DND-41 (cell line): ENCODE results near the gene KNDC1.

Experiments
- ATAC-seq: fragments of 200-7000 bp; cut with Tn5 transposase; 3 replicates; pipeline ENCODE4 v1.9.1; 2021; ENCODE audit warnings: low read depth; ENCODE audit not compliant: insufficient read depth
- DNase-seq: peaks from one replicate; pipeline ENCODE4 v3.0.0-alpha.2; 2020
- H2AFZ ChIP-seq: 2 replicates; pipeline ENCODE4 v1.6.0; 2012; ENCODE audit warnings: low read depth, low read length
- H3K27ac ChIP-seq: 2 replicates; pipeline ENCODE4 v1.5.1; 2012; ENCODE audit warnings: low read length, inconsistent platforms
- H3K27me3 ChIP-seq: fragments of 200-600 bp; sonication (generic); 2 replicates; pipeline ENCODE4 v1.6.0; 2012; ENCODE audit warnings: low read length, mild to moderate bottlenecking, inconsistent platforms; ENCODE audit not compliant: insufficient read depth, poor library complexity
- H3K36me3 ChIP-seq: 2 replicates; pipeline ENCODE4 v1.5.1; 2012; ENCODE audit warnings: low read length, inconsistent platforms; ENCODE audit not compliant: insufficient read depth
- H3K4me1 ChIP-seq: 2 replicates; pipeline ENCODE4 v1.5.1; 2012; ENCODE audit warnings: mild to moderate bottlenecking, low read length; ENCODE audit not compliant: insufficient read depth
- H3K4me2 ChIP-seq: 2 replicates; pipeline ENCODE4 v1.6.0; 2012; ENCODE audit warnings: mild to moderate bottlenecking, moderate library complexity, low read length, inconsistent platforms; ENCODE audit not compliant: insufficient read depth
- H3K4me3 ChIP-seq, 2 experiments: fragments of 200-600 bp in 1 of 2; shearing (Covaris generic) in 1 of 2; 2 replicates each; pipeline ENCODE4 v1.5.1; 2012 to 2016; ENCODE audit warnings: inconsistent platforms in 2 of 2, low read length in 2 of 2, mild to moderate bottlenecking in 2 of 2, low read depth in 1 of 2, moderate library complexity in 1 of 2
- H3K79me2 ChIP-seq: 2 replicates; pipeline ENCODE4 v1.6.0; 2012; ENCODE audit warnings: low read length, inconsistent platforms; ENCODE audit not compliant: insufficient read depth
- H3K9ac ChIP-seq: 2 replicates; pipeline ENCODE4 v1.6.0; 2012; ENCODE audit warnings: low read depth, mild to moderate bottlenecking, inconsistent platforms, low read length, moderate library complexity
- H3K9me3 ChIP-seq: 2 replicates; pipeline ENCODE4 v1.5.1; 2012; ENCODE audit warnings: low read length, moderate library complexity, mild to moderate bottlenecking, inconsistent platforms; ENCODE audit not compliant: insufficient read depth, severe bottlenecking
- H4K20me1 ChIP-seq: 2 replicates; pipeline ENCODE4 v1.6.0; 2012; ENCODE audit warnings: low read length; ENCODE audit not compliant: insufficient read depth
- EZH2 ChIP-seq: IDR thresholded peaks from 3 replicates; pipeline ENCODE4 v1.6.1; 2012; ENCODE audit warnings: borderline replicate concordance, low read depth, mild to moderate bottlenecking, moderate library complexity, low read length, inconsistent platforms; ENCODE audit not compliant: severe bottlenecking
- TF ChIP-seq, protein P1 (sequence below): IDR thresholded peaks from 2 replicates; pipeline ENCODE4 v1.5.1; 2012; ENCODE audit warnings: borderline replicate concordance, low read length, moderate library complexity, mild to moderate bottlenecking; ENCODE audit not compliant: poor library complexity, severe bottlenecking; ENCODE audit errors: extremely low read depth

KNDC1 gene

DNA sequence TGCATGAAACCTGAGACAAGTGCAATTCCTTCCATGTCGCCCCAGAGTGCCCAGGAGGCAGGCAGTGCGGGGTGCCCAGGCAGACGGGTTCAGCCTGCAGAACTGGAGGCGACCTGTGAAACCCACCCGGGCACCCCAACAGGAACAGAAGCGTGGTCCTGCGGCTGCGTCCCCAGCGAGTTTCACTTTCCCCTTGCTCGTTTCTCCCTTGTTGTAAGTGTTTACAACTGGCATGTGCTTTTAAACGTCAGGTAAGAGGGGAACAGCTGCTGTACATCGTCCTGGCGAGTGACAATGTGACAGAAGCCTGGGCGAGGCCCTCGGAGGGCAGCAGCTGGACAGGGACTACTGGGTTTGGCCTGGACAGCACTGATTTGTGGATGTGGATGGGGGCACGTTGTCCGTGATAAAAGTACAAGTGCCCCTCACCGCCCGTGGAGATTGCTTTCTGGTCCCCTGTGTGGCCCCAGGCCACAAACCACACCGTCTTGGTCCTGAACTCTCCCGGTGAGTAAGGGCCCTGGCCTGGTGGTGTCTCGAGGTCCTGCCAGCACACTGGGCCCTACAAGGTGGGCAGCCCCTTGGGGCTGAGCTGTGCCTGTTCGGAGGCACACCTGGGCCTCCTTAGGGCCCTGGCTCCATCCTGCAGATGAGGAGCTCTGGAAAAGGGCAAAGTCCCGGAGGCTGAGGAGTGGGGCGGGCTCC lies 81.6 kb downstream of the KNDC1 start:
- H3K27me3 ChIP-seq, result no peaks in the 10 kb centered on the region
- no peak for ATAC-seq

DNA sequence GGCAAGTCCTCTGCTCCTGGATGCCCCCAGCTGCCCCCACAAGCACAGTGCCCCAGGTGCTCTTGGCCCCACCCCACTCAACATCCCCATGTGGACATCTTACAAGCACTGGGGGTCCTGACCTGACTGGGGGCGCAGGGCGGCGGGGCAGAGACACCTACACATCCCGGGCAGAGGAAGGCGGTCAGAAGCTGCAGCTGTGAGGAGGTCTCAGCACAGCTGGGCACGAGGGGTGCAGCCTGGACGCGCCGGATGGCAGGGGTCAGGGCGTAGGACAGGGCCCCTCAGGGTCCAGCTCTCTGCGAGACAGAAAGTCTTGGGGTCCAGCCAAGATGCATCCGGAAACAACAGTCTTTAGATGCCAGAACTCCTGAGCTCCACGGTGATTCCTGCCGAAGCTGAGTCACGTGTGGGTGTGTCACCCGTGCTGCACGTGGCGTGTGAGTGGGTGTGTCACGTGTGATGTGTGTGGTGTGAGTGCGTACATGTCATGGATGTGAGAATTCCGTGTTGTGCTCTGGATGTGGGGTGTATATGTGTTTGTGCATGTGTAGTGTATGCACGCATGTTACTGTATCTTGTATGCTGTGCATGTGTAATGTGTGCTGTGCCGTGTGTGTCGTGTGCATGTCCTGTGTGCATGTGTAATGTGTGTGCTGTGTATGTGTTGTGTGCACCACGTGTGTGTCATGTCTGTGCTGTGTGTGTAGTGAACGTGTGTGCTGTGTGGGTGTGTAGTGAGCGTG lies 82.8 kb downstream of the KNDC1 start:
- DNase-seq (no peak), ATAC-seq (no peak)
- no peaks in the 10 kb centered on the region for H3K27me3 ChIP-seq
- no peaks in the 10 kb centered on the region for H3K36me3 ChIP-seq
- no peak overlapping the region for H3K9ac ChIP-seq
- H3K9me3 ChIP-seq, result no peaks in the 10 kb centered on the region
- H3K27ac ChIP-seq, result no peak overlapping the region
- H3K79me2 ChIP-seq, result no peaks in the 10 kb centered on the region
- H3K4me2 ChIP-seq, result no peak overlapping the region
- TF ChIP-seq EZH2, result no peak
- TF ChIP-seq, protein P1, sequence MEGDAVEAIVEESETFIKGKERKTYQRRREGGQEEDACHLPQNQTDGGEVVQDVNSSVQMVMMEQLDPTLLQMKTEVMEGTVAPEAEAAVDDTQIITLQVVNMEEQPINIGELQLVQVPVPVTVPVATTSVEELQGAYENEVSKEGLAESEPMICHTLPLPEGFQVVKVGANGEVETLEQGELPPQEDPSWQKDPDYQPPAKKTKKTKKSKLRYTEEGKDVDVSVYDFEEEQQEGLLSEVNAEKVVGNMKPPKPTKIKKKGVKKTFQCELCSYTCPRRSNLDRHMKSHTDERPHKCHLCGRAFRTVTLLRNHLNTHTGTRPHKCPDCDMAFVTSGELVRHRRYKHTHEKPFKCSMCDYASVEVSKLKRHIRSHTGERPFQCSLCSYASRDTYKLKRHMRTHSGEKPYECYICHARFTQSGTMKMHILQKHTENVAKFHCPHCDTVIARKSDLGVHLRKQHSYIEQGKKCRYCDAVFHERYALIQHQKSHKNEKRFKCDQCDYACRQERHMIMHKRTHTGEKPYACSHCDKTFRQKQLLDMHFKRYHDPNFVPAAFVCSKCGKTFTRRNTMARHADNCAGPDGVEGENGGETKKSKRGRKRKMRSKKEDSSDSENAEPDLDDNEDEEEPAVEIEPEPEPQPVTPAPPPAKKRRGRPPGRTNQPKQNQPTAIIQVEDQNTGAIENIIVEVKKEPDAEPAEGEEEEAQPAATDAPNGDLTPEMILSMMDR, result no peak
- no peaks in the 10 kb centered on the region for H3K4me1 ChIP-seq
- H3K4me3 ChIP-seq, result no peak overlapping the region
- H4K20me1 ChIP-seq, result 0 out of 2 replicates have a peak, but pooled peaks cover 3% of the 10 kb centered on the region
- no peak overlapping the region for H2AFZ ChIP-seq

More for the DNA sequence above, 81.6 kb downstream of the KNDC1 start:
- no peak for DNase-seq
- Histone ChIP-seq H3K4me2 (no peak overlapping the region), H4K20me1 (0 out of 2 replicates have a peak, but pooled peaks cover 3% of the 10 kb centered on the region), H2AFZ (no peak overlapping the region), H3K9me3 (no peaks in the 10 kb centered on the region), H3K4me1 (no peaks in the 10 kb centered on the region), H3K27ac (no peak overlapping the region), H3K4me3 (no peak overlapping the region), H3K9ac (no peak overlapping the region), H3K36me3 (no peaks in the 10 kb centered on the region), H3K79me2 (no peaks in the 10 kb centered on the region)
- TF ChIP-seq, protein P1, result no peak
- no peak for TF ChIP-seq EZH2

DNA sequence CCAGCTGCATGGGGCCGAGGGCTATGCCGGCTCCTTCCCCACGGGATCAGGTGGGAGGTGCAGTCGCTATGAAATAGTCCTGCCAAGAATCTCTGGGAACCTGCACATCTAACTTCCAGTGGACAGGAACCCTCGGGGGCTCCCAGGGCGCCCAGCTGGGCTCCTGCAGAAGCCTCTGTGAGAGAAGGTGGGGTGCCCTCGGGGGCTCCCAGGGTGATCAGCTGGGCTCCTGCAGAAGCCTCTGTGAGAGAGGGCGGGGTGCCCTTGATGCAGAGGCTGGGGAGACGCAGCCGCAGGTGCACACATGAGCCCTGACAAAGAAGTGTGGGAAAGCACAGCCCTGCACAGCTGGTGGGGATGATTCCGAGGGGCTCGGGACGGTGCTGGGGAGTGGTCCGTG lies 83.6 kb downstream of the KNDC1 start:
- H3K27me3 ChIP-seq, result no peaks in the 10 kb centered on the region
- no peak for ATAC-seq
- H3K27ac ChIP-seq, result no peak overlapping the region
- TF ChIP-seq EZH2, result no peak
- TF ChIP-seq, protein P1, result no peak
- DNase-seq, result no peak
- no peak overlapping the region for H3K4me3 ChIP-seq
- H3K4me2 ChIP-seq, result no peak overlapping the region
- no peak overlapping the region for H3K9ac ChIP-seq
- no peak overlapping the region for H2AFZ ChIP-seq
- H3K36me3 ChIP-seq, result no peaks in the 10 kb centered on the region
- H3K79me2 ChIP-seq, result no peaks in the 10 kb centered on the region
- H3K4me1 ChIP-seq, result no peaks in the 10 kb centered on the region
- no peaks in the 10 kb centered on the region for H3K9me3 ChIP-seq
- 0 out of 2 replicates have a peak, but pooled peaks cover 3% of the 10 kb centered on the region for H4K20me1 ChIP-seq
